Caco-2 (cell line): ENCODE results near the gene COL5A1. TPM values are rescaled to one million over a fixed set of nuclear protein-coding genes. Genes with fewer than 3 reads are reported as not detected.

Experiments used
- BruUV-seq: library from RNA; stranded (reverse); fragments of 400-500 nt; replicated peaks from 2 replicates; lab custom pipeline; 2021; lab: Mats Ljungman, UMichigan
- CTCF ChIA-PET: fragments of 300-600 bp; sonication (Branson Sonifier 250); formaldehyde crosslinking; loops from one replicate; lab custom pipeline; 2022; ENCODE audit warnings: antibody characterized with exemption; lab: Charles Lee
- POLR2A ChIA-PET: fragments of 300-600 bp; sonication (Branson Sonifier 250); formaldehyde crosslinking; loops from one replicate; lab custom pipeline; 2022; ENCODE audit warnings: antibody characterized with exemption; lab: Charles Lee
- DNase-seq, 2 experiments: peaks; one replicate each; pipeline versions ENCODE4 v3.0.0 to v3.0.0-alpha.2; 2020 to 2022
- H3K27me3 ChIP-seq: replicated peaks from 2 replicates; pipeline ENCODE4 v1.6.0; 2011; ENCODE audit warnings: low read length; ENCODE audit not compliant: control insufficient read depth, insufficient read depth
- H3K36me3 ChIP-seq: 2 replicates; pipeline ENCODE4 v1.5.1; 2011; ENCODE audit warnings: low read length; ENCODE audit not compliant: control insufficient read depth, insufficient read depth
- H3K4me1 ChIP-seq: fragments of 250-450 bp; sonication (Bioruptor Pico); 2 replicates; pipeline ENCODE4 v1.5.1; 2020; ENCODE audit warnings: mild to moderate bottlenecking
- H3K4me3 ChIP-seq: 2 replicates; pipeline ENCODE4 v1.5.1; 2011; ENCODE audit warnings: low read depth, mild to moderate bottlenecking, control low read depth, low read length
- H3K9me3 ChIP-seq: fragments of 250-450 bp; sonication (Bioruptor Pico); 2 replicates; pipeline ENCODE4 v1.5.1; 2020; ENCODE audit warnings: mild to moderate bottlenecking, moderate library complexity
- H3K27ac Mint-ChIP-seq: one replicate; pipeline ENCODE4 v1.8.0; 2022; ENCODE audit warnings: mixed read lengths; ENCODE audit not compliant: unreplicated experiment
- H3K27me3 Mint-ChIP-seq: one replicate; pipeline ENCODE4 v1.8.0; 2022; ENCODE audit warnings: mixed read lengths; ENCODE audit not compliant: insufficient read depth, unreplicated experiment
- H3K36me3 Mint-ChIP-seq: one replicate; pipeline ENCODE4 v1.8.0; 2022; ENCODE audit warnings: mild to moderate bottlenecking, mixed read lengths; ENCODE audit not compliant: insufficient read depth, unreplicated experiment
- H3K4me1 Mint-ChIP-seq: one replicate; pipeline ENCODE4 v1.8.0; 2022; ENCODE audit warnings: low read depth, mixed read lengths; ENCODE audit not compliant: unreplicated experiment
- H3K4me3 Mint-ChIP-seq: one replicate; pipeline ENCODE4 v1.8.0; 2022; ENCODE audit warnings: mild to moderate bottlenecking, moderate library complexity, mixed read lengths; ENCODE audit not compliant: unreplicated experiment
- H3K9me3 Mint-ChIP-seq: one replicate; pipeline ENCODE4 v1.8.0; 2022; ENCODE audit warnings: mixed read lengths; ENCODE audit not compliant: unreplicated experiment
- CTCF ChIP-seq, 2 experiments: fragments of 200-600 bp in 1 of 2; IDR thresholded peaks; 1 replicate in 1 of 2; 2 replicates in 1 of 2; pipeline versions ENCODE4 v1.5.1 to v1.8.0; 2011 to 2022; ENCODE audit warnings: antibody characterized with exemption in 1 of 2, control low read depth in 1 of 2, inconsistent platforms in 1 of 2, low read depth in 1 of 2, low read length in 1 of 2, mild to moderate bottlenecking in 1 of 2, moderate library complexity in 1 of 2; ENCODE audit not compliant: insufficient read depth in 1 of 2, severe bottlenecking in 1 of 2, unreplicated experiment in 1 of 2
- intact Hi-C: fragments of 100-400 bp; cut with micrococcal nuclease; formaldehyde crosslinking; loops from one replicate; pipeline ENCODE4 v1.10.0; 2022; ENCODE audit not compliant: unreplicated experiment
- total RNA-seq: library from RNA; stranded (reverse); gene quantifications from 2 replicates; pipeline ENCODE4 v1.2.3, GENCODE V29; 2022

Gene COL5A1
- total RNA-seq, 1 experiment from 2014 or later: 4.8 TPM

- ChIA-PET POLR2A (no interaction called here), CTCF (no interaction called here)
- Mint-ChIP-seq H3K4me3 (no peak overlapping the region), H3K4me1 (no peaks in the 10 kb centered on the region), H3K27me3 (no peaks in the 10 kb centered on the region), H3K36me3 (no peaks in the 10 kb centered on the region), H3K27ac (no peak overlapping the region), H3K9me3 (peaks cover 6% of the 10 kb centered on the region)
- no peaks in the 10 kb centered on the region for H3K27me3 ChIP-seq
- TF ChIP-seq CTCF (IDR thresholded peaks at IDR 0.05; ENCODE audit: insufficient read depth in 1 of 2, low read depth in 1 of 2, low read length in 1 of 2, severe bottlenecking in 1 of 2, unreplicated experiment in 1 of 2): no peak
- DNase-seq: no peak
- intact Hi-C loops: no loop called here
- H3K4me3 ChIP-seq: no peak overlapping the region
- H3K4me1 ChIP-seq: no peaks in the 10 kb centered on the region
- no TSS peak for BruUV-seq
- no peaks in the 10 kb centered on the region; the same call in 1 of the 2 replicates for H3K9me3 ChIP-seq
- H3K36me3 ChIP-seq: no peaks in the 10 kb centered on the region
Observed at GRCh38 chr9:134765785-134766184, 124.2 kb downstream of the COL5A1 start.

GRCh38 chr9:134766587-134766986, 125.0 kb downstream of the COL5A1 start:
- no TSS peak for BruUV-seq
- H3K27me3 ChIP-seq: no peaks in the 10 kb centered on the region
- H3K27ac Mint-ChIP-seq: no peak overlapping the region

GRCh38 chr9:134768332-134768708, 126.7 kb downstream of the COL5A1 start:
- Mint-ChIP-seq H3K27me3 (no peaks in the 10 kb centered on the region), H3K36me3 (no peaks in the 10 kb centered on the region), H3K27ac (no peak overlapping the region), H3K9me3 (no peaks in the 10 kb centered on the region), H3K4me3 (no peak overlapping the region), H3K4me1 (no peaks in the 10 kb centered on the region)
- H3K27me3 ChIP-seq: no peaks in the 10 kb centered on the region
- CTCF ChIA-PET: no interaction called here
- no peaks in the 10 kb centered on the region for H3K9me3 ChIP-seq
- no peak for TF ChIP-seq CTCF (IDR thresholded peaks at IDR 0.05; ENCODE audit: insufficient read depth in 1 of 2, low read depth in 1 of 2, low read length in 1 of 2, severe bottlenecking in 1 of 2, unreplicated experiment in 1 of 2)
- H3K36me3 ChIP-seq: no peaks in the 10 kb centered on the region
- no peak for DNase-seq
- POLR2A ChIA-PET: no interaction called here
- intact Hi-C loops: no loop called here
- H3K4me3 ChIP-seq: no peak overlapping the region
- H3K4me1 ChIP-seq: no peaks in the 10 kb centered on the region
- no TSS peak for BruUV-seq

More at GRCh38 chr9:134766587-134766986, 125.0 kb downstream of the COL5A1 start:
- ChIA-PET CTCF (no interaction called here), POLR2A (no interaction called here)
- no peaks in the 10 kb centered on the region for H3K36me3 ChIP-seq
- Mint-ChIP-seq H3K4me3 (no peak overlapping the region), H3K27me3 (no peaks in the 10 kb centered on the region), H3K9me3 (no peaks in the 10 kb centered on the region), H3K36me3 (no peaks in the 10 kb centered on the region), H3K4me1 (no peaks in the 10 kb centered on the region)
- no peaks in the 10 kb centered on the region for H3K9me3 ChIP-seq
- H3K4me1 ChIP-seq: no peaks in the 10 kb centered on the region
- intact Hi-C loops: no loop called here
- no peak for DNase-seq
- no peak for TF ChIP-seq CTCF (IDR thresholded peaks at IDR 0.05; ENCODE audit: insufficient read depth in 1 of 2, low read depth in 1 of 2, low read length in 1 of 2, severe bottlenecking in 1 of 2, unreplicated experiment in 1 of 2)
- H3K4me3 ChIP-seq: no peak overlapping the region
